ENCODE measurements around the gene IQSEC1. TPM values are rescaled to one million over a fixed set of nuclear protein-coding genes. Genes with fewer than 3 reads are reported as not detected.

The IQSEC1 gene
- total RNA-seq, 1 experiment from 2014 or later = 28.1 TPM

DNA sequence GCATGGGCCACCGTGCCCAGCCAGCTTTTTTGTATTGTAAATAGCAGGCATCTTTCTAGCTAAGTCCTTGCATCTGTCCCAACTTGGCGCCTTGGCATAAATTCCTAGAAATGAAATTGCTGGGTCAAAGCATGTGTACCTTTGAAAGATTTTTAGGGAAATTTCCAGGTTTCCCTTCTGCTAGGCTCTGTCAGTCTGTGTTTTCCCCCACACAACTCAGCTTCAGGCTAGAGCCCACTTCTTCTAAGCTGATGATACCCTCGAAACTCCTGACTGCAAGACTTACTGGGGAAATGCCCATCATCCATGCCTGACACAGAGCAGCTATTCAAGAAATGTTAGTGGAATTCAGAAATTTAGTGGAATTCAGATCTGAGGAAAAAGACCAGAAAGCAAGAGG, 221.0 kb downstream of the IQSEC1 start:
- Histone ChIP-seq H2AFZ (ENCODE audit: low read depth, low read length, poor library complexity, severe bottlenecking) (no peak overlapping the region), H3K27ac (ENCODE audit: low read depth, low read length) (no peak overlapping the region), H3K9ac (ENCODE audit: low read length) (no peak overlapping the region), H3K9me2 (ENCODE audit: insufficient read depth) (no peaks in the 10 kb centered on the region), H4K20me1 (ENCODE audit: insufficient read depth) (no peaks in the 10 kb centered on the region), H3K79me2 (ENCODE audit: insufficient read depth, low read length) (no peaks in the 10 kb centered on the region), H3K4me1 (ENCODE audit: control insufficient read depth in 1 of 2, insufficient read depth in 2 of 2, low read length in 2 of 2) (peaks cover 0 to 4% of the 10 kb centered on the region in 2 experiments; a peak in 1 of 4 replicates), H3K4me3 (replicated peaks in 1 of 2; ENCODE audit: low read depth in 1 of 2, low read length in 2 of 2) (no peak overlapping the region), H3K9me3 (ENCODE audit: control insufficient read depth in 1 of 2, insufficient read depth in 1 of 2, low read depth in 1 of 2, low read length in 2 of 2) (no peaks in the 10 kb centered on the region), H3K36me3 (ENCODE audit: control insufficient read depth in 1 of 2, insufficient read depth in 2 of 2, low read length in 2 of 2) (no peaks in the 10 kb centered on the region), H3K4me2 (ENCODE audit: low read length) (no peak overlapping the region), H3K27me3 (ENCODE audit: insufficient read depth, low read length) (peaks cover 9% of the 10 kb centered on the region; the same call in 1 of the 2 replicates)
- TF ChIP-seq EZH2phosphoT487 (IDR thresholded peaks at IDR 0.05; ENCODE audit: borderline replicate concordance) (no peak), ZNF274 (IDR thresholded peaks at IDR 0.05; ENCODE audit: low read depth, low read length) (no peak), FOSL1 (IDR thresholded peaks at IDR 0.05; ENCODE audit: low read depth) (no peak)
- ChIA-PET RAD21 (ENCODE audit: low non-redundant PET in 1 of 2, low total read pairs in 2 of 2, uncharacterized antibody in 2 of 2, unreplicated experiment in 2 of 2) (no interaction called here), POLR2A (interaction anchor here (1.7 to 1.8 kb wide), 2 partner anchors 10 to 21 kb away, joined by 4 to 6 read pairs; partner anchors contain the start of gene RPL32), CTCF (interaction anchor here (1.6 kb wide), 1 partner anchor 11 kb away, joined by 8 read pairs; the partner anchor contains the start of gene RPL32)
- ATAC-seq = no peak
- intact Hi-C loops (cut with micrococcal nuclease) = no loop called here
- no TSS peak for BruUV-seq (replicated peaks)
- DNase-seq (ENCODE audit: low read depth, low spot score) = no peak

Other genes with a start within 250 kb of the IQSEC1 start
- gene RPL32, start 231.9 kb downstream of the IQSEC1 start, total RNA-seq (2021; ENCODE audit: unreplicated experiment) = 1,853 TPM